GM19025 (cell line): ENCODE measurements around the gene KRT71.

Source experiments
- ATAC-seq: cut with Tn5 transposase; IDR thresholded peaks from one replicate; pipeline ENCODE4 v1.9.1; 2021; ENCODE audit warnings: mild to moderate bottlenecking, low read depth, moderate library complexity; ENCODE audit not compliant: unreplicated experiment

Gene KRT71

GRCh38 chr12:52577316-52577715, 24.4 kb upstream of the KRT71 start:
- ATAC-seq = no peak

DNA sequence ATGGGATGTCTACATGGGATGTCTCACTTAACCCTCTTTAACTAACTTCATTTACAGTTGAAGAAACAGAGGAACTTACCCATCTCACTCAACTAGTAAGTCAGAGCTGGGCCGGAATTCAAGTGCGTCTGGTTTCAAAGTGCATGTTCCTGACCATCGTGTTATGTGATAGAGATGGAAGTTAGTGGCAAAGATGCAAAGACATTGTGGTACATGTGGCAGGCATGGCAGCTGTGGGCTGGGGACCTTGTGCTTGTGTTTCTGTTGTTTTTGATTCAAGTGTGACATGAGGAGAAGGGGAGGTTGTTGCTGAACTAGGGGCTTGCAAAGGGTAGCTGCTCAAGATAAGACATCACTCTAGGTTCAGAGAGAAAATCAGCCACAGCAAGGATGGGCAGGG, 23.0 kb upstream of the KRT71 start:
- no peak for ATAC-seq

DNA sequence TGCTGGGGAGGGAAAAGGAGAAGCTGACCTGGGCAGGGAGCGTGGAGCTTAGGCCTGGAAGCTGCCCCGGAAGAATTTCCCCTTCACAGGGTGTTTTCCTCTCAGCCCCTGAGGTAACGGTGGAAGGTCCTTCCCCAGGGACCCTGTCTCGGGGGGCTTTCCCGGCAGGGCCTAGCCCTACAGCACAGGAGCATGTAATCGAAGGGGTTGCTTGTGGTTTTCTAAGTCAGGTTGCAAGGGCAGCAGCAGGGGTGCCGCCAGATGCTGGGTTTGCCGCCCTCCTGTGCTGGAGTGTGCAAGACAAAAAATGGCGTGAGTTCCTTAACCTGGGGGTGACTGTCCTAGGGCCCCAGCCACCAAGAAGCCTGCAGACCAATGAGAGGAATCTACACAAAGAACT, 22.3 kb upstream of the KRT71 start:
- ATAC-seq = no peak

GRCh38 chr12:52573743-52574142, 20.8 kb upstream of the KRT71 start, which contains the start of gene KRT74:
TSS of gene KRT74 (minus strand) at chr12:52573843. CDS start at chr12:52573777, 66 bp downstream.
- no peak for ATAC-seq

DNA sequence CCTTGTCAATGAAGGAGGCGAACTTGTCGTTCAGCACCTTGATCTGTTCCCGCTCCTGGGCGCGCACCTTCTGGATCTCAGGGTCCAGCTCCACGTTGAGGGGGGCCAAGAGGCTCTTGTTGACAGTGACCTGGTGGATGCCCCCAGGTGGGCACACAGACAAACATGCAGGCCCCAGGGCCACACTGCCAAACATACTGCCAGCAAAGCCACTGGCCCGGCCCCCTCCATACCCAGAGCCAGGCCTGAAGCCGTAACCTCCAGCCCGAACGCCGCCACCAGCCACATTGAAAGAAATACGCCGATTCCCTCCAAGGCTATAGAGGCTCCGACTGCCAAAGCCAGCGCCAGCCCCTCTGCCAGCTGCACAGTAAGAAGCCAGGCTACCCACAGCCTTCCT, 20.4 kb upstream of the KRT71 start:
- no peak for ATAC-seq

GRCh38 chr12:52570511-52570910, 17.6 kb upstream of the KRT71 start:
- ATAC-seq = no peak

GRCh38 chr12:52568111-52568510, 15.2 kb upstream of the KRT71 start:
- ATAC-seq = no peak

- ATAC-seq = no peak
These were observed 13.9 kb upstream of the KRT71 start for GRCh38 chr12:52566847-52567291.

GRCh38 chr12:52564582-52564981, 11.6 kb upstream of the KRT71 start:
- no peak for ATAC-seq

DNA sequence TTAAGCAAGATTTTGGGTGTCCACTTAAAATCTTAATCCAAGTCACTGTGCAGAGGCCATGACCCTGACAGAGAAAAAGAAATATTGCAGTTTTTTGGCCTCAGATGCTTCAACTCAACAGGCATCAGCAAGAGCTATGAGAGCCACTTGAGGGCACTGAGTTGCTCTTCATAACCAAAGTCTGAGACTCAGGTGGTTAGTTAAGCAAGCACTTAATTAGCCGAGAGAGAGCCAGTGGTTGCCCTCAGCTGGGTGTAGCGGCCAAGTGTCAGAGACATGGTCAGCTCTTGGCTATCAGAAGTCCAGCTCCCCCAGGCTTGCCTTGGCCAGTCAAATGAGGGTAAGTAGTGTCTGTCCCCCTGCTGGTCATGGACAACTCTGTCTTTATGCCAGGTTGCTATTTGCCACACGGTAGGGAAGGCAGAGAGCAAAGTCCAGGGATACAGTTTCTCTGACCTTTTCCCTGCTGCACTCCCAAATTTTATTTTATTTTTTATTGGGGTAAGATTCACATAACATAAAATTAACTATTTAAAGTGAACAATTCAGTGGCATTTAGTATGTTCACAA, 9.0 kb upstream of the KRT71 start:
- ATAC-seq = no peak

DNA sequence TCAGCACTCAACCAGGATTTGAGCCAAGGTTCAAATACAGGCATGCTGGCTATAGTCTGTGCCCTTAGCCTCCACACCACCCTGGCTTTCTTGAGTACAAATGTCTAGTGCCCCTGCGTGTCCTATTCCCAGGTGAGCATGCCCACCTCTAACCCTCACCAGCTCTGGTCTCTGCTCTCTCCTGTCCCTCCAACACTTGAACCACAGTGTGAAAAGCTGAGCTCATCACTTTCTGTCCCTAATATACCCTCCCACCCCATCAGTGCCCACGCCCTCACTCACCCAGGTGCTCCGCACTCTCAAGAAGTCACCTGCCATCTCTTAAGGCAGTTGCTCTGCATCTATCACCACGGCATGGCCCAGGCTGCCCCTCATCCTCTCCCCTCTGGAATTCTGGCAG, 7.0 kb upstream of the KRT71 start:
- no peak for ATAC-seq

- no peak for ATAC-seq
These were observed 6.0 kb upstream of the KRT71 start for GRCh38 chr12:52558781-52559445.

DNA sequence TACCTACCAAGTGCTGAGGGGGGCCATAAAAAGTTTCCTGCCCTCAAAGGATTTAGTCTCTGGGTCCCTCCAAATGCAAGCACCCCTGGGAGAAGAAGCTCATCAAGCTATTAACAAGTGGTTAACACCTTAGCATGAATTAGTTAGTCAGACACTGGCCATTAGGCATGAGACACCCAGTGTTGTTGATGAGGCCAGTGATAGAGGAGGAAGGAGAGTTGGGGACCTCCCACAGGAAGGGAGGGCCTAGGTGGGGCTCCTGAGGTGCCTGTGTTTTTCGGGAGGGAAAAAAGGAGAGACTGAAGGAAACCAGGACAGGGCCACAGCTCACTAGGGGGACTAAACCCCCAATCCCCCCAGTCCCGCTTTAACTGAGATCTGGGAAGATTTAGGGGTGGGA, 4.5 kb upstream of the KRT71 start:
- ATAC-seq = no peak

DNA sequence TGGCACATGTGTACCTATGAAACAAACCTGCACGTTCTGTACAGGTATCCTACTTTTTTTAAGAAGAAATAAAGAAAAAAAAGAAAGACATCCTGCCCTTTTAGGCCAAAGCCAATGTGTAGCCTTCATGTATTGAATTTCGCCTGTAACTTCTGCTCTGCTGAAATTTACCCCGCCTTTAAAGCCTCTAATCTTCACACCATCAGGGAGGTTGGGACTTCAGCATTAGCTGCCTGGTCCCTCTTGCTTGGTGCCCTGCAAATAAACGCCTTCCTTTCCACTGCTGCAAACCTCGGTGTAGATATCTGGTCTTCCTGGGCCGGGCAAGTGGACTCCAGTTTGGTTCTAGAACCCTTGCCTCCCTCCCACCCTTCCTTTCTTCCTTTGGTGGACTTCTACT, 2.6 kb upstream of the KRT71 start:
- no peak for ATAC-seq

GRCh38 chr12:52552055-52552454, 890 bp downstream of the KRT71 start:
- ATAC-seq = no peak

DNA sequence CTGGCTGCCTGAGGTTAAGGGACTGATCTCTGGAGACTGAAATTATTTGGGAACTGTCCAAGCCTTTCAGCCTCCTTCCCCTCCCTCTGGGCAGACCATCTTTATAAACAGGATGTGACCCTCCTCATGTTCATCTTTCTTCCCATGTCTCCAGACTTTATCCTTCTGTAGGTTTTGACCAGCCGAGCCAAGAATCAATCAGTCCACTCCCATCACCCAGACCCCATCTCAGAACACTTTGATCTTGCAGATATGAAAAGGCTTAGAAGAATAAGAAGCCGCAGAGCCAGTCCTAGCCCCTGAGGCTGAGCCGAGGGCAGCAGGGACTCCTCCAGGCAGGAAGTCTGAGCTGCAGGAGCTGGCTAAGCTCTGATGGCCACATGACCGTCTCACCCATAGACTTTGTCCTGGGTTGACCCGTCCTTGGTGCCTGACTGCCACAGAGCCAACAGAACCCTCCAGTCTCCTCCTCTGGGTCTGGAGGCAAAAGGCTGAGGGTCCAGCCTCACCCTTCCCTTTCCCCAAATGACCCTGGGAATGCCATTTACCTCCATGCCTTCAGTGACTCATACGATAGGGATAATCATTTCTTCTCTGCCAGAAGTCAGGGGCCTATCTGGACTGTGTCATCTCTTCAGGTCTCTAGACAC, 1.6 kb downstream of the KRT71 start:
- ATAC-seq = no peak

- ATAC-seq = no peak
These were observed 6.8 kb downstream of the KRT71 start for GRCh38 chr12:52546126-52546525.

DNA sequence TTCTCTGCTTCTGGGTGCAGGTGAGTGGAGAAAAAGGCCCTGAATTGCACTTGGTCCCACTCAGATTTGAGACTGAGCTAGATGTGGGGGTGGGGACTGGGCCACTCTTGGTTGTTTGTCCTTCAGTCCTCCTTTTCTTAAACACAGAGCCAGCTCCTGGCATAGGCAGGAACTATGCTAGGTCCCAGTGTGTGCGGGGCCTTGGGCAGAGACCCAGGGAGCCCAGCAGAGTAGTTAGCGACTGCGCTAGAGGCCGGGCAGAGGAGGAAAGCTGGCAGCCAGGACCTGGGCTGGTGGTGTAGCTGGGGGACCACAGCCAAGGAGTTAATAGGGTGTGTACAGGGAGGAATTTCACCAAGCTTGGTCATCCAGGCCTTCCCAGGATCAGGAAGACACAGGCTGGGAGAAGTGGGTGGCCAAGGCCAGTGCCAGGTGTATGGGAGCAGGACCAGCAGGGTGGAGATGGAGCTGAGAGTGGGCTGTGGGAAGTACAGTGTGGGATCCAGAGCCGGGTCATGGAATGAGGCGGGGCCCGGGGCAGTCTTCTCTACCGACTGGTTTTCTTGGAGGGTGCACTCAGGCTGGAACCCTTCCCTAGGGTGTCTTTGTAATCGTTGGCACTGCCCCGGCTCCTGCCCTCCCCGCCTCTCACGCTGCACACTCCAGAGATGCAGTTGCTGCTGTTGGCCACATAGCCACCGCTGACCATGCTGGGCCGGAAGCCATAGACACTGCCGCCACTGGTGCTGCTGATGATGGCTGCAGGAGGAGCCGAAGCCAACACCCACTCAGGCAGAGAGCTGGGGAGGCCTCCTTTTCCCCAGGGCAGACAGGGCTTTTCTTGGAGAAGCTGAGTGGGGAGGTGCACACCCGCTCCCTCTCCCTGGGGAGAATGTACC, 8.7 kb downstream of the KRT71 start:
- no peak for ATAC-seq

GRCh38 chr12:52542785-52543318, 10.1 kb downstream of the KRT71 start:
- ATAC-seq = no peak

DNA sequence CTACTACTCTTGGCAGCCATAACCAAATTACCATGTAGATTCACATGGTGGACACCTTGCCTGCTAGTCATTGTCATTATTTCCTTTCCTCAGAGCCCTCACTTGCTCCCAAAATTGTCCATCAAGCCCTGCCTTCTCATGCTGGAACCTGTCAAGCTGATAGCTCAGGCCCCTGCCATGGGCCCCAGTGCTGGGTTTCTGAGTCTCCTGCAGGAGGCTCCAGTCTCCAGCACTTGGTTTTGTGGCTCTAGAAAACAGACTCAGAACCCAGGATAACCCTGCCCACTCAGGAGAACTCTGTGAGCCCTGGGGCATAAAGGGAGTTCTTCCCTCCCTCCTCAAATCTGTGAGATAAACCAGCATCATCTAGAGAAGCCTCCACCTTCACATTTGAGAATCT, 10.8 kb downstream of the KRT71 start:
- no peak for ATAC-seq

DNA sequence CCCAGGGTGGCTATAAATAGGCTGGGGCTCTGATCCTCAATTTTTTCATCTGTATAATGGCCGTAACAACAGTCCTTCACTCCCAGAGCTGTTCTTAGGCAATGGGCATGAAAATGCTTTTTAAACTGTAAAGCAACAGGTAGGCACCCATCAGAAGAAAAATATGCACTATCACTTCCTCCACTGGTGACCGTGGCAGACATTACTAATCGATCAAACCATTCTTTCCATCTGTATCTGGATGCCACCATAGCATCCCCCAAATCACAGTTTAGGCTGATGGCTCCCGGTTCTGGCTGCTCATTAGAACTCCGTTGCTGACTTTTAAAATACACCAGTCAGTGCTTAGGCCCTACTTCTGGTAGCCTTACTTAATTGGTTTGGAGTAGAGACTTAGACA, 11.2 kb downstream of the KRT71 start:
- ATAC-seq = no peak
